ENCODE data around the gene GOLGA2. TPM values are rescaled to one million over a fixed set of nuclear protein-coding genes. Genes with fewer than 3 reads are reported as not detected.

GOLGA2 gene
- total RNA-seq, 1 donor from 2014 or later: 52.3 TPM

DNA sequence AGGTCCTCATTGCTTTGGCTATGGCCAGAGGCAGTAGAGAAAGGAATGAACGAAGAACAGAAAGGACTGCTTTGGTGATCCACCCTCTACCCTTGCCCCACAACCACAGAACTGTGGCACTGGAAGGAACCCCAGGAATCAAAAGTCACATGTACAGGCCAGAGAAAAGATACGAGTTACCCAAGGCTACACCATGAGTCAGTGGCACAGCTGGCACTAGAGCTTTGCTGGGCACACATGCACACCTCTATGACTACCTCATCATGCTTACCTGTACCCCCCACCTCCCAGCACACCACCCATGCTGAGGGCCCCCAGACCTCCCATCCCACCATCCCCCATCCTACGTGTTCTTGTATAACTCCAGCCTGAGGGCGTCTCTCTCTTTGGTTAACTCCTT, 13.1 kb downstream of the GOLGA2 start:
- intact Hi-C loops (cut with micrococcal nuclease): no loop called here
- peaks cover 29% of the 10 kb centered on the region for H3K36me3 Mint-ChIP-seq (ENCODE audit: low read depth)
- H3K27me3 Mint-ChIP-seq (ENCODE audit: insufficient read depth): no peaks in the 10 kb centered on the region
- H3K27ac Mint-ChIP-seq: no peak overlapping the region
- no peaks in the 10 kb centered on the region for H3K9me3 Mint-ChIP-seq
- H3K4me3 Mint-ChIP-seq: no peak overlapping the region
- DNase-seq (ENCODE audit: low spot score): no peak
- H3K4me1 Mint-ChIP-seq (ENCODE audit: low read depth): no peaks in the 10 kb centered on the region

DNA sequence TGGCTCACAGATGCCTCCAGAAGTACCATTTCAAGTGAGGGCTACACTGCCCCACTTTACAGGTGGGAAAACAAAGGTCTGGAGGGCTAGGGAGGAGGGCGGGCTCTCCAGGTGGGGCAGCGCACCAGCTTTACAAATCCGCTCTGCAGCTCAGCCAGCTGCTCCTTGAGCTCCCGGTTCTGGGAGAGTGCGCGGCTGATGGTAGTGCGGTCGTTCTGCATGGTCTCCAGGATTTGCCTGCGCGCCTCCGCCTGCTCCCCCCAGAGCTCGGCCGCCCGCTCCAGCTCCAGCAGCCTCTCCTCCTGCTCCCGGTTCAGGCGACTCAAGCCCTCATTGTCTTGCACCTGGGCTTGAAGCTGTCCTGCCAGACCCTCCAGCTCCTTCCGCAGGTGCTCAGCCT, 15.5 kb downstream of the GOLGA2 start:
- no peak overlapping the region for H3K27ac Mint-ChIP-seq
- no peaks in the 10 kb centered on the region for H3K4me1 Mint-ChIP-seq (ENCODE audit: low read depth)
- no peaks in the 10 kb centered on the region for H3K9me3 Mint-ChIP-seq
- intact Hi-C loops (cut with micrococcal nuclease): no loop called here
- H3K27me3 Mint-ChIP-seq (ENCODE audit: insufficient read depth): no peaks in the 10 kb centered on the region
- DNase-seq (ENCODE audit: low spot score): no peak
- H3K4me3 Mint-ChIP-seq: no peak overlapping the region
- peaks cover 28% of the 10 kb centered on the region for H3K36me3 Mint-ChIP-seq (ENCODE audit: low read depth)

DNA sequence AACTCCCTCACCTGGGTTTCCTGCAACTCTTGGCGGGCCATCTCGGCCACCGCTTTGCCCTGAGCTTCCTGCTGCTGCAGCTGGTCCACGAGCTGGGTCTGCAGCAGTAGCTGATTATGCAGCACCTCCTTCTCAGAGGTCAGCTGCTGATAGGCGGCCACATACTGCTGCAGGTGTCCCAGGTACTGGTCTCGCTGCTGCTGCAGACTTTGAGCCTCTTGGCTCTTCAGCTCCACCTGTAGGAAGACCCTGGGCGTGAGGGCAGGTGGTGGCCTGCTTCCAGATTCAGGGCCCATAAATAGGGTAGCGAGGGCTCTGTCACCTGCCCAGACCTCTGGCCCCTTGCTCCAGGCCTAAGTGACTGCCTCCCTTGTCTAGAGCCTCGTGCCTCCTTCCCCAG, 16.7 kb downstream of the GOLGA2 start:
- Mint-ChIP-seq H3K4me3 (no peak overlapping the region), H3K27me3 (ENCODE audit: insufficient read depth) (no peaks in the 10 kb centered on the region), H3K9me3 (no peaks in the 10 kb centered on the region), H3K27ac (no peak overlapping the region), H3K36me3 (ENCODE audit: low read depth) (peaks cover 24% of the 10 kb centered on the region), H3K4me1 (ENCODE audit: low read depth) (no peaks in the 10 kb centered on the region)
- DNase-seq (ENCODE audit: low spot score): no peak
- intact Hi-C loops (cut with micrococcal nuclease): no loop called here

- Mint-ChIP-seq H3K27me3 (ENCODE audit: insufficient read depth) (no peaks in the 10 kb centered on the region), H3K4me1 (ENCODE audit: low read depth) (no peaks in the 10 kb centered on the region), H3K9me3 (no peaks in the 10 kb centered on the region), H3K27ac (no peak overlapping the region), H3K4me3 (no peak overlapping the region), H3K36me3 (ENCODE audit: low read depth) (peaks cover 24% of the 10 kb centered on the region)
- no peak for DNase-seq (ENCODE audit: low spot score)
- intact Hi-C loops (cut with micrococcal nuclease): no loop called here
Measured at GRCh38 chr9:128258326-128258725, 17.5 kb downstream of the GOLGA2 start.

DNA sequence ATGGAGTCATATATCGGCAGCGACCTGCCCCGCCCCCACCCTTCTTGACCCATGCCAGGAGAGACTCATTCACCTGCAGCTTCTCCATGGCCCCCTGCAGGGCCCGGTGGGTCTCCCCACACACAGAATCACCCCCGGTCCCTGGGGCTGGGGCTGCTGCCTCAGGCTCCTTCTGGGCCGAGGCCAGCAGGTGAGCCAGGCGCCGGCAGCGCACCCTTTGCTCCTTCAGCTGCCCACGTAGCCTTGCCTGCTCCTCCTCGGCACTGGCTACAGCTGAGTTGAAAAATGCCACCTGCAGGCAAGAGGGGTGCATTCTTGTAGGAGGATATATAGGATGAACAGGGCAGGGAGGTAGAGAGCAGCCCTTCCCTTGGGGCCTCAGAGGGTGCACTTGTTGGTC, 17.9 kb downstream of the GOLGA2 start:
- Mint-ChIP-seq H3K36me3 (ENCODE audit: low read depth) (peaks cover 22% of the 10 kb centered on the region), H3K4me1 (ENCODE audit: low read depth) (no peaks in the 10 kb centered on the region), H3K27ac (no peak overlapping the region), H3K4me3 (no peak overlapping the region), H3K9me3 (no peaks in the 10 kb centered on the region), H3K27me3 (ENCODE audit: insufficient read depth) (peaks cover 1% of the 10 kb centered on the region)
- DNase-seq (ENCODE audit: low spot score): no peak
- intact Hi-C loops (cut with micrococcal nuclease): no loop called here

DNA sequence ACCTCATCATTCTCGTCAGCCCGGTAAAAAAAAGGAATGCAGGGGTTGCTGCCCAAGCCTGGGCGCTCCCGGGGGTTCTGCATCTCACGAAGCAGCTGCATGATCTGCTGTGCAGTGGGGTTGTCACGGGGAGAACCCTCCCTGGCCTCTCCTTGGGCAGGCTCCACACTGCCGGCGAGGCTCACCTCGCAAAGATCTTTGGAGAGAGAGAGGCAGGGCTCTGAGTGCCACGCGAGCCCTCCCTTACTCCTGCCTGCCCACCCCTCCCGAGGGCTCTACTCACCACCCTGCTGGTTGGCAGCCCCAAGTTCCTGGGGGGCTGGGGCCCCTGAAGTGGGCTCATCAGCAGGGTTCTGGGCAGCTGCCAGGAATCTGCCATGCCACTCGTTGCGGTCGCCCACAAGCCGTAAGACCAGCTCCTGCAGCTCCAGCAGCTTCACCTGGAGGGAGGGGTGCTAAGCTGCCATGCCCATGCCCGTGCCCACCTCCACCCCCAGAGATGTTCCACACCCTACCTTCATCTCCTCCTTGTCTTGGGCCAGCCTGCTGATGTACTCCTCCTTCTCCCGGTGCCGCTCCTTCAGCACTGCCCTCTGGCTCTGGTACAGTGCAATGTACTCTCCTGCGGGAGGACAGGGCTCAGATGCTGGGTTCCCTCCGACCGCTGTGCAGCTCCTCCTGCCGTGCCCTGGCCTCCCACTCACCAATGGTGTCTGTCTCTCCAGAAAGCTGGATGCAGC, 18.6 kb downstream of the GOLGA2 start:
- DNase-seq (ENCODE audit: low spot score): no peak
- peaks cover 3% of the 10 kb centered on the region for H3K27me3 Mint-ChIP-seq (ENCODE audit: insufficient read depth)
- H3K4me3 Mint-ChIP-seq: no peak overlapping the region
- intact Hi-C loops (cut with micrococcal nuclease): no loop called here
- H3K27ac Mint-ChIP-seq: no peak overlapping the region
- peaks cover 17% of the 10 kb centered on the region for H3K36me3 Mint-ChIP-seq (ENCODE audit: low read depth)
- H3K9me3 Mint-ChIP-seq: no peaks in the 10 kb centered on the region
- H3K4me1 Mint-ChIP-seq (ENCODE audit: low read depth): no peaks in the 10 kb centered on the region

GRCh38 chr9:128254855-128255759, 20.7 kb downstream of the GOLGA2 start:
- Mint-ChIP-seq H3K4me1 (ENCODE audit: low read depth) (peaks cover 5% of the 10 kb centered on the region), H3K4me3 (no peak overlapping the region)

GRCh38 chr9:128254362-128254761, 21.4 kb downstream of the GOLGA2 start:
- intact Hi-C loops (cut with micrococcal nuclease): no loop called here
- Mint-ChIP-seq H3K27me3 (ENCODE audit: insufficient read depth) (peaks cover 18% of the 10 kb centered on the region), H3K4me3 (no peak overlapping the region), H3K36me3 (ENCODE audit: low read depth) (peaks cover 5% of the 10 kb centered on the region), H3K4me1 (ENCODE audit: low read depth) (peaks cover 5% of the 10 kb centered on the region), H3K9me3 (no peaks in the 10 kb centered on the region), H3K27ac (no peak overlapping the region)
- no peak for DNase-seq (ENCODE audit: low spot score)

More at GRCh38 chr9:128254855-128255759, 20.7 kb downstream of the GOLGA2 start:
- Mint-ChIP-seq H3K36me3 (ENCODE audit: low read depth) (peaks cover 5% of the 10 kb centered on the region), H3K9me3 (no peaks in the 10 kb centered on the region), H3K27ac (no peak overlapping the region), H3K27me3 (ENCODE audit: insufficient read depth) (peaks cover 13% of the 10 kb centered on the region)
- DNase-seq (ENCODE audit: low spot score): peak; percentile 32
- intact Hi-C loops (cut with micrococcal nuclease): no loop called here

DNA sequence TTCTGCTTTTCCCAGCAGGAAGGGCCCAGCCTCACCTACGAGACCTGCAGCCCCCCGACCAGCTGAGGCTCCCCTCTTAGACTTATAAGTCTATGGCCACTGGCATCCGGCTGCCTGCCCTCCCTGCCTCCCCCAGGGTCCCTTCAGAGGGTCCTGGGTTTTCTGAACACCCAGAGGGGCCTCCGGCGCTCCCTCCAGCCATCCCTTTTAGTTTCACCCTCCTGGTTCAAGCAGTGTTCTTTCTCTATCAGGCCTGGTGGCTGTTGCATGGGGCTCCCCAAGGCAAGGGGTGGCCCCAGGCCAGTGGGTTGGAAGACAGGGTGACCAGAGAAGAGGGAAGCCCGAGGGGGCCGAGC, 21.8 kb downstream of the GOLGA2 start:
- Mint-ChIP-seq H3K36me3 (ENCODE audit: low read depth) (peaks cover 5% of the 10 kb centered on the region), H3K27ac (no peak overlapping the region), H3K9me3 (no peaks in the 10 kb centered on the region), H3K4me3 (no peak overlapping the region), H3K27me3 (ENCODE audit: insufficient read depth) (peaks cover 22% of the 10 kb centered on the region), H3K4me1 (ENCODE audit: low read depth) (peaks cover 5% of the 10 kb centered on the region)
- DNase-seq (ENCODE audit: low spot score): no peak
- intact Hi-C loops (cut with micrococcal nuclease): no loop called here

GRCh38 chr9:128253140-128253990, 22.4 kb downstream of the GOLGA2 start:
- no peak overlapping the region for H3K27ac Mint-ChIP-seq
- peaks cover 5% of the 10 kb centered on the region for H3K4me1 Mint-ChIP-seq (ENCODE audit: low read depth)
- H3K4me3 Mint-ChIP-seq: no peak overlapping the region
- peaks cover 3% of the 10 kb centered on the region for H3K36me3 Mint-ChIP-seq (ENCODE audit: low read depth)
- H3K9me3 Mint-ChIP-seq: no peaks in the 10 kb centered on the region
- no peak for DNase-seq (ENCODE audit: low spot score)
- intact Hi-C loops (cut with micrococcal nuclease): no loop called here
- H3K27me3 Mint-ChIP-seq (ENCODE audit: insufficient read depth): peaks cover 24% of the 10 kb centered on the region

DNA sequence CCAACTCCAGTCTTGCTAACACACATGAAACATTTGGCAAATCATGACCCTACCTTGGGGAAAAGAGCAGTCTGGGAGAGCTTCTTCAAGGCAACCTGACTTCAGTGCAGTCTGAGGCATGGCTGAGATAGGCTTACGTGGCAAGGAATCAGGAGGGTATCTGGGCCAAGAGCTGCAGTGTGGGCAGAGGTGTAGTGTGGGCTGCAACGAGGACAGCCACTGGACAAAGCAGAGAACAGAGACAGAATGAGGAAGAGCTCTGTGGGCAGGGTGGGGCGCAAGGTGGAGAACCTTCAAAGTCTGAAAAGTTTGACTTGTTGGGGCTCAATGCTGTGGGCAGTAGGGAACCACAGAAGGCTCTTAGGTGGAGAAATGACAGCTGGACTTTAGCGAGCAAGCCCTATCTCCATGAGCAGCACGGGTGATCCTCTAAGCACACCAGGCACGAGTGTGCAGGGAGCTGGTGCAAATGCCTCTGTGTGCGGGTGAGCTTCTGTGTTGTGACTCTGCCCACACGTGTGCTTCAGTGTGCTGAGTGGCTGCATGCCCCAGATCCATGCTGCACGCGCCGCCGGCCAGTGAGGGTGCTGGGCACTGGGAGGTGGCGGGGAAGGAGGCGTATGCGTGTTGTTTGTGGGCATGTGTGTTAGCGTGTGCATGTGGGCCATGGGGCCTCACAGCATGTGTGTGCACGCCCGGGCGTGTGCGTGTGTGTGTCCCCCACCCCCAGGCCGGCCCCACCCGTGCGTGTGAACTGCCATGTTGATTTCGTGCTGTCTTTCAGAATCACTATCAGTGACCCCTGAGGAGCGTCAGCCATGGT, 23.3 kb downstream of the GOLGA2 start:
- H3K27me3 Mint-ChIP-seq (ENCODE audit: insufficient read depth): peaks cover 24% of the 10 kb centered on the region
- intact Hi-C loops (cut with micrococcal nuclease): no loop called here
- H3K36me3 Mint-ChIP-seq (ENCODE audit: low read depth): peaks cover 1% of the 10 kb centered on the region
- no peaks in the 10 kb centered on the region for H3K9me3 Mint-ChIP-seq
- DNase-seq (ENCODE audit: low spot score): no peak
- H3K4me3 Mint-ChIP-seq: no peak overlapping the region
- peak overlapping the region; percentile 7 for H3K27ac Mint-ChIP-seq
- peaks cover 5% of the 10 kb centered on the region for H3K4me1 Mint-ChIP-seq (ENCODE audit: low read depth)

GRCh38 chr9:128251732-128252100, 24.1 kb downstream of the GOLGA2 start:
- no peak for DNase-seq (ENCODE audit: low spot score)
- intact Hi-C loops (cut with micrococcal nuclease): no loop called here
- Mint-ChIP-seq H3K4me3 (peak overlapping the region; percentile 83), H3K36me3 (ENCODE audit: low read depth) (no peaks in the 10 kb centered on the region), H3K27ac (no peak overlapping the region), H3K4me1 (ENCODE audit: low read depth) (peaks cover 5% of the 10 kb centered on the region), H3K9me3 (no peaks in the 10 kb centered on the region), H3K27me3 (ENCODE audit: insufficient read depth) (peaks cover 24% of the 10 kb centered on the region)

Measured in activated T-helper 1 cell treated with anti-CD3 and anti-CD28 coated beads, Interleukin-12 subunit alpha, Interleukin-12 subunit beta, Interleukin-2, Interleukin-4 antibody, amounts not matched to agents 30 ng/mL and 10 ng/mL and 1 ng/mL, durations not matched to agents 14 hours and 24 hours and 36 hours (primary cell).